A549 (cell line): ENCODE data around the gene FASTKD3.

Source experiments
- CBX8 ChIP-seq: fragments of 200-600 bp; sonication (generic); IDR thresholded peaks from 2 replicates; pipeline ENCODE4 v1.6.1; 2016
- CTCF ChIP-seq: fragments of >200 bp; sonication (Bioruptor Twin); formaldehyde crosslinking; IDR thresholded peaks from 3 replicates; pipeline ENCODE4 v1.5.1; 2016
- FOXS1 ChIP-seq: fragments of 250-450 bp; sonication (Bioruptor Pico); IDR thresholded peaks from 2 replicates; pipeline ENCODE4 v1.5.0; 2020; ENCODE audit warnings: mild to moderate bottlenecking, moderate library complexity
- GATA3 ChIP-seq: IDR thresholded peaks from 2 replicates; pipeline ENCODE4 v1.6.1; 2012; ENCODE audit warnings: borderline replicate concordance
- JUN ChIP-seq, 2 experiments: fragments of >200 bp; sonication (Bioruptor Twin); formaldehyde crosslinking; IDR thresholded peaks; 2 replicates in 1 of 2; 3 replicates in 1 of 2; pipeline ENCODE4 v1.6.1; 2016 to 2017
- MAFK ChIP-seq: fragments of 450-650 bp; IDR thresholded peaks from 2 replicates; pipeline ENCODE4 v1.6.1; 2014; ENCODE audit not compliant: partially characterized antibody
- MAX ChIP-seq: IDR thresholded peaks from 2 replicates; pipeline ENCODE4 v1.6.1; 2012
- PBX3 ChIP-seq: IDR thresholded peaks from 2 replicates; pipeline ENCODE4 v1.6.1; 2012
- POLR2A ChIP-seq: IDR thresholded peaks from 2 replicates; pipeline ENCODE4 v1.6.1; 2012; ENCODE audit warnings: mild to moderate bottlenecking, low read length
- REST ChIP-seq: fragments of 200-600 bp; sonication (generic); IDR thresholded peaks from 2 replicates; pipeline ENCODE4 v1.6.1; 2016; ENCODE audit warnings: antibody characterized with exemption, mild to moderate bottlenecking, moderate library complexity
- RFX5 ChIP-seq: fragments of 450-650 bp; IDR thresholded peaks from 2 replicates; pipeline ENCODE4 v1.7.1; 2014; ENCODE audit warnings: antibody characterized with exemption, mild to moderate bottlenecking, moderate library complexity
- SREBF2 ChIP-seq: fragments of 450-650 bp; IDR thresholded peaks from 2 replicates; pipeline ENCODE4 v1.6.1; 2014; ENCODE audit warnings: mild to moderate bottlenecking, moderate library complexity
- USF2 ChIP-seq: fragments of 450-650 bp; IDR thresholded peaks from 2 replicates; pipeline ENCODE4 v1.6.1; 2014; ENCODE audit warnings: antibody characterized with exemption
- ZFP36 ChIP-seq: fragments of 450-650 bp; IDR thresholded peaks from 2 replicates; pipeline ENCODE4 v1.6.1; 2014; ENCODE audit warnings: borderline replicate concordance; ENCODE audit not compliant: partially characterized antibody

- TF ChIP-seq ZFP36 = no peak
- TF ChIP-seq PBX3 = no peak
- TF ChIP-seq CTCF = no peak
- TF ChIP-seq POLR2A = no peak
- TF ChIP-seq USF2 = no peak
- TF ChIP-seq SREBF2 = no peak
- TF ChIP-seq FOXS1 (CRISPR knock-in tag) = no peak
- no peak for TF ChIP-seq RFX5
- TF ChIP-seq REST = no peak
- no peak for TF ChIP-seq CBX8
- TF ChIP-seq GATA3 = no peak
- TF ChIP-seq JUN (IDR thresholded peaks at IDR 0.05) = no peak
- no peak for TF ChIP-seq MAX
- TF ChIP-seq MAFK = no peak
These were observed 14.1 kb upstream of the FASTKD3 start for GRCh38 chr5:7882926-7883325.
